ENCODE measurements around the gene ARID5B.

ARID5B gene

DNA sequence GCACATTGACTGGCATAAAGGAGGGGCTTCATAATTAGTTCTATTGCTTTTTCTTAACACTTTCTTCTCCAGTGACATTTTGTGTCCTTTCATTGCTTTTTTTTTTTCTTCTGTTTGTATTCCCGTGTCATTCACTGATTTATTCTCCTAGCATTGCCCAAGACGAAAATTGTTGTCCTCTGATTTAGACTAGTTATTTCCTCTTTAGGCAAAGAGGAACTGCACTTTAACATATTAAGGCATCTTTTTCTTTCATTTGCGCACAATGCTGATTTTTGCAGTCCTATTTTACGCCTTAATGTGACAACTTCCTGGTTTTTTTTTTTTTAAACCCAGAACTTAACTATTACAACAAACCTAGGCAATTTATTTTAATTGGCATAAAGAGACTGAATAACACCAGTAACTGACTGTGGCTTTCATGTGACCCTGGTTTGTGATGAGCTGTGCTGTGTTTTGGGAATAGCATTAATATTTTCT, 39.7 kb downstream of the ARID5B start:
- Histone ChIP-seq H3K27ac (peak overlapping the region in 1 of 2 donors; percentile 43), H3K4me3 (no peak overlapping the region)
- no peak for DNase-seq (ENCODE audit: low spot score)
- TF ChIP-seq, protein P1, sequence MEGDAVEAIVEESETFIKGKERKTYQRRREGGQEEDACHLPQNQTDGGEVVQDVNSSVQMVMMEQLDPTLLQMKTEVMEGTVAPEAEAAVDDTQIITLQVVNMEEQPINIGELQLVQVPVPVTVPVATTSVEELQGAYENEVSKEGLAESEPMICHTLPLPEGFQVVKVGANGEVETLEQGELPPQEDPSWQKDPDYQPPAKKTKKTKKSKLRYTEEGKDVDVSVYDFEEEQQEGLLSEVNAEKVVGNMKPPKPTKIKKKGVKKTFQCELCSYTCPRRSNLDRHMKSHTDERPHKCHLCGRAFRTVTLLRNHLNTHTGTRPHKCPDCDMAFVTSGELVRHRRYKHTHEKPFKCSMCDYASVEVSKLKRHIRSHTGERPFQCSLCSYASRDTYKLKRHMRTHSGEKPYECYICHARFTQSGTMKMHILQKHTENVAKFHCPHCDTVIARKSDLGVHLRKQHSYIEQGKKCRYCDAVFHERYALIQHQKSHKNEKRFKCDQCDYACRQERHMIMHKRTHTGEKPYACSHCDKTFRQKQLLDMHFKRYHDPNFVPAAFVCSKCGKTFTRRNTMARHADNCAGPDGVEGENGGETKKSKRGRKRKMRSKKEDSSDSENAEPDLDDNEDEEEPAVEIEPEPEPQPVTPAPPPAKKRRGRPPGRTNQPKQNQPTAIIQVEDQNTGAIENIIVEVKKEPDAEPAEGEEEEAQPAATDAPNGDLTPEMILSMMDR (IDR thresholded peaks at IDR 0.05): no peak

- H3K27ac ChIP-seq: peak overlapping the region; percentile 17 to 74
- TF ChIP-seq, protein P1 (IDR thresholded peaks at IDR 0.05): no peak
These were observed 41.3 kb downstream of the ARID5B start for GRCh38 chr10:61942604-61943461.

GRCh38 chr10:61943674-61944378, 42.3 kb downstream of the ARID5B start:
- DNase-seq (ENCODE audit: low spot score): no peak
- TF ChIP-seq, protein P1 (IDR thresholded peaks at IDR 0.05): no peak
- Histone ChIP-seq H3K27ac (peak overlapping the region; percentile 17 to 74), H3K4me3 (peak overlapping the region; percentile 52)

More at GRCh38 chr10:61942604-61943461, 41.3 kb downstream of the ARID5B start:
- DNase-seq (ENCODE audit: low spot score): no peak
- peak overlapping the region; percentile 52 for H3K4me3 ChIP-seq

GRCh38 chr10:61944410-61945147, 43.1 kb downstream of the ARID5B start:
- no peak overlapping the region for H3K27ac ChIP-seq
- no peak for DNase-seq (ENCODE audit: low spot score)
- TF ChIP-seq, protein P1 (IDR thresholded peaks at IDR 0.05): no peak

DNA sequence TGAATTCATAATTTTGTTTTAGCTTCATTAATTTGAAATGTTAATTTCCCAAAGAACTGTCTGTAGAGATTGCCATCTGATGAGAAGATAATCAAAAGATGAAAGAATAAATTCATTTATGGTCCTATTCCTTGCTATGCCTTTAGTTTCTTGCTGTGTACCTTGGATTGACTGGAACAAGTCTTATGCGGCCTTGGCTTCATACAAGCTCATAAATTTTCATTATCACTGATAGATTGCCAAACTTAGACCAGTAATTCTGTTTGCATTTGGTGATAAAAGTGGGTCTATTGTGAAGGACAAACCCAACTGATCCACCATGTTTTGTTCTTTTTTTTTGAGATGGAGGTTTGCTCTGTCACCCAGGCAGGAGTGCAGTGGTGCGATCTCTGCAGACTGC, 48.2 kb downstream of the ARID5B start:
- DNase-seq (ENCODE audit: low spot score): no peak
- TF ChIP-seq, protein P1 (IDR thresholded peaks at IDR 0.05): no peak
- Histone ChIP-seq H3K27ac (no peak overlapping the region), H3K4me3 (no peak overlapping the region)

More at GRCh38 chr10:61944410-61945147, 43.1 kb downstream of the ARID5B start:
- no peak overlapping the region for H3K4me3 ChIP-seq

DNA sequence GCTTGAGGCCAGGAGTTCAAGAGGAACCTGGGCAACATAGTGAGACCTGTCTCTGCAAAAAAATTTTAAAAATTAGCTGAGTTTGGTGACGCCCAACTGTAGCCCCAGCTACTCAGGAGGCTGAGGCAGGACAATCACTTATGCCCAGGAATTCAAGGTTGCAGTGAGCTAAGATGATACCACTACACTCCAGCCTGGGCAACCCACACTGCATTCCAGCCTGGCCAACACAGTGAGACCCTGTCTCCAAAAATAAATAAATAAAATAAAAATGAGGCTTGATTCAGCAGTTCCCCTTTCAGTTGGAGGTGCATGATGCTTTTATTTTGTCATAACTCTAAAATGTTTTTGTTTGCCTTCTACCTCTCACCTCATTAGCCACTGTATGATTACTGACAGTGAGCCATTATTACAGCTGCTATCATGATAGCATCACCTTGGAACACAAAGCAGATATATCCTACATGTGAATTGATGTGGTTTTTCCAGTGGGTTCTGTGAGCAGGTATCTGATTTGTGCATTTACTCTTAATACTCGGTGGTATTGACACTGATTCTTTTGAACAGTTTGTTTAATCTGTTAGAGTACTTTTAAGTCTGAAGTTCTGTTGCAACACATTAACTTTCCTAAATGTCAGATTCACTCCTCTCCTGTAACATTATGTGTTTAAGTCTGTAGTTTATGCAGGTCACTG, 49.1 kb downstream of the ARID5B start:
- H3K4me3 ChIP-seq: no peak overlapping the region
- DNase-seq (ENCODE audit: low spot score): no peak
- no peak overlapping the region for H3K27ac ChIP-seq
- TF ChIP-seq, protein P1 (IDR thresholded peaks at IDR 0.05): no peak
